ENCODE data around the gene IGF2. TPM values are rescaled to one million over a fixed set of nuclear protein-coding genes. Genes with fewer than 3 reads are reported as not detected.

Gene IGF2
- total and polyA plus RNA-seq, 2 donors (not counting 3 experiments of a cell fraction or from before 2014, with no cell fraction given), result 5.7 to 21.0 TPM

GRCh38 chr11:2154195-2154585 is 15.0 kb upstream of the IGF2 start:
- dilution Hi-C loops (cut with MboI; ENCODE audit: extremely low pct_ligation_motif_present, low sequenced_read_pairs), result no loop called here

More at GRCh38 chr11:2154195-2154585, 15.0 kb upstream of the IGF2 start:
- Histone ChIP-seq H3K4me1 (ENCODE audit: control insufficient read depth, extremely low read depth, insufficient read depth, low read length) (no peaks in the 10 kb centered on the region), H3K36me3 (ENCODE audit: control insufficient read depth in 2 of 2, extremely low read depth in 1 of 2, insufficient read depth in 2 of 2, low read length in 2 of 2) (no peaks in the 10 kb centered on the region), H4K20me1 (replicated peaks; ENCODE audit: control insufficient read depth, extremely low read depth, insufficient read depth, low read length) (no peaks in the 10 kb centered on the region), H3K9me1 (replicated peaks; ENCODE audit: control insufficient read depth, extremely low read depth, insufficient read depth, low read length) (no peaks in the 10 kb centered on the region), H2AFZ (ENCODE audit: low read depth, low read length) (no peak overlapping the region), H3K27me3 (ENCODE audit: control insufficient read depth in 2 of 2, insufficient read depth in 2 of 2, low read length in 2 of 2) (peaks cover 3 to 5% of the 10 kb centered on the region in 2 experiments), H3K79me2 (ENCODE audit: control insufficient read depth, insufficient read depth, low read length) (no peaks in the 10 kb centered on the region), H3K9me3 (replicated peaks; ENCODE audit: control insufficient read depth, insufficient read depth, low read length) (no peaks in the 10 kb centered on the region), H3K9ac (replicated peaks; ENCODE audit: extremely low read depth, insufficient read depth, low read length) (no peak overlapping the region), H3K27ac (ENCODE audit: insufficient read depth, low read depth, low read length) (no peak overlapping the region), H3K4me2 (ENCODE audit: insufficient read depth, low read length) (no peak overlapping the region), H3K4me3 (replicated peaks in 1 of 3; ENCODE audit: insufficient read depth in 1 of 3, low read depth in 1 of 3, low read length in 3 of 3) (no peak overlapping the region)
- FAIRE-seq, result no peak
- BruUV-seq (replicated peaks), result no TSS peak
- CTCF ChIA-PET, result interaction anchor here (1.0 to 12.6 kb wide), 15 partner anchors 13 to 500 kb away, joined by 3 to 868 read pairs (median 24); partner anchors contain the start of genes IGF2 and MRPL23
- intact Hi-C loops (cut with micrococcal nuclease), result no loop called here
- TF ChIP-seq MYC (IDR thresholded peaks at IDR 0.05; ENCODE audit: low read depth, low read length) (no peak), GATA2 (IDR thresholded peaks at IDR 0.05; ENCODE audit: insufficient read depth, insufficient read length, low read depth, low read length) (no peak), CTCF (IDR thresholded peaks at IDR 0.05; ENCODE audit: extremely low read depth in 1 of 2, insufficient read depth in 1 of 2, low read depth in 1 of 2, low read length in 2 of 2) (no peak), JUN (IDR thresholded peaks at IDR 0.05; ENCODE audit: borderline replicate concordance, insufficient read depth, insufficient read length, low read depth) (no peak), POLR2AphosphoS5 (IDR thresholded peaks at IDR 0.05; ENCODE audit: insufficient read depth, low read depth, low read length) (no peak), MAX (IDR thresholded peaks at IDR 0.05; ENCODE audit: insufficient read depth, insufficient read length) (no peak), FOS (IDR thresholded peaks at IDR 0.05; ENCODE audit: borderline replicate concordance, insufficient read depth, low read length) (no peak), EZH2 (IDR thresholded peaks at IDR 0.05; ENCODE audit: borderline replicate concordance, low read depth, low read length, severe bottlenecking) (no peak), POLR2A (IDR thresholded peaks at IDR 0.05; ENCODE audit: low read depth, low read length) (no peak)
- no peak for DNase-seq (ENCODE audit: low read depth, low spot score)
- POLR2A ChIA-PET, result no interaction called here
